GM23338 (cell line): ENCODE measurements around the gene GRK5.

Experiments
- EZH2 ChIP-seq: fragments of 200-600 bp; sonication (generic); IDR thresholded peaks from one replicate; pipeline ENCODE4 v1.8.0; 2017; ENCODE audit warnings: antibody characterized with exemption, mild to moderate bottlenecking, low read depth; ENCODE audit not compliant: unreplicated experiment
- JUNB ChIP-seq: IDR thresholded peaks from one replicate; pipeline ENCODE4 v1.6.1; 2016; ENCODE audit warnings: antibody characterized with exemption; ENCODE audit not compliant: unreplicated experiment
- POLR2AphosphoS5 ChIP-seq: IDR thresholded peaks from 2 replicates; pipeline ENCODE4 v1.6.1; 2016; ENCODE audit warnings: antibody characterized with exemption, low read depth
- ZNF114 ChIP-seq: fragments of 250-450 bp; sonication (Bioruptor Pico); IDR thresholded peaks from 2 replicates; pipeline ENCODE4 v1.5.0; 2020; ENCODE audit warnings: mild to moderate bottlenecking, moderate library complexity
- ZNF331 ChIP-seq: fragments of 250-450 bp; sonication (Bioruptor Pico); IDR thresholded peaks from 2 replicates; pipeline ENCODE4 v1.5.0; 2020; ENCODE audit warnings: low read depth, mild to moderate bottlenecking, moderate library complexity
- TF ChIP-seq, protein P1 (sequence below): IDR thresholded peaks from one replicate; pipeline ENCODE4 v1.6.1; 2018; ENCODE audit warnings: antibody characterized with exemption; ENCODE audit not compliant: unreplicated experiment
- TF ChIP-seq, protein P2 (sequence below), 2 experiments: fragments of 200-600 bp in 1 of 2; sonication (generic) in 1 of 2; conservative IDR thresholded peaks; 2 replicates each; pipeline versions ENCODE4 v1.5.1 to v1.6.1; 2016 to 2017; ENCODE audit warnings: antibody characterized with exemption in 2 of 2, low read depth in 2 of 2, mild to moderate bottlenecking in 2 of 2, moderate library complexity in 1 of 2

DNA sequence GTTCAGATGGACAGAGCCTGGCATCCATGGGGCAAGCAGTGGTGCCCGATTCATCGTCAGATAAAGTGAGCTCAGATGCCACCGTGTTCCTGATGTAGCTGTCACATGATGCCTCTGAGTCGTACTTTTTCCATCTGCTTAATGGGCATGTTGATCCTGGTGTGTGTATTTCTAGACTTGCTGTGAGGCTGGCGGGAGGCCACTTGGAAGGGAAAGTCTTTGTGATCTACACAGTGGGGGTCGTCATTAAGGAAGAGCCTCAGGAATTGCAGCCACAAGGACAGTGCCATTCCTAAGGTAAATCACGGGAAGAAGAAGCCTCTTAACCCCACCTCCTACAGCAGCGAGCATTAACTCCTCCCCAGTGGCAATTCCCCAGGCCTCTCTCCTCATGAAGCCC, 272.2 kb downstream of the GRK5 start:
- no peak for TF ChIP-seq POLR2AphosphoS5
- TF ChIP-seq, protein P1, sequence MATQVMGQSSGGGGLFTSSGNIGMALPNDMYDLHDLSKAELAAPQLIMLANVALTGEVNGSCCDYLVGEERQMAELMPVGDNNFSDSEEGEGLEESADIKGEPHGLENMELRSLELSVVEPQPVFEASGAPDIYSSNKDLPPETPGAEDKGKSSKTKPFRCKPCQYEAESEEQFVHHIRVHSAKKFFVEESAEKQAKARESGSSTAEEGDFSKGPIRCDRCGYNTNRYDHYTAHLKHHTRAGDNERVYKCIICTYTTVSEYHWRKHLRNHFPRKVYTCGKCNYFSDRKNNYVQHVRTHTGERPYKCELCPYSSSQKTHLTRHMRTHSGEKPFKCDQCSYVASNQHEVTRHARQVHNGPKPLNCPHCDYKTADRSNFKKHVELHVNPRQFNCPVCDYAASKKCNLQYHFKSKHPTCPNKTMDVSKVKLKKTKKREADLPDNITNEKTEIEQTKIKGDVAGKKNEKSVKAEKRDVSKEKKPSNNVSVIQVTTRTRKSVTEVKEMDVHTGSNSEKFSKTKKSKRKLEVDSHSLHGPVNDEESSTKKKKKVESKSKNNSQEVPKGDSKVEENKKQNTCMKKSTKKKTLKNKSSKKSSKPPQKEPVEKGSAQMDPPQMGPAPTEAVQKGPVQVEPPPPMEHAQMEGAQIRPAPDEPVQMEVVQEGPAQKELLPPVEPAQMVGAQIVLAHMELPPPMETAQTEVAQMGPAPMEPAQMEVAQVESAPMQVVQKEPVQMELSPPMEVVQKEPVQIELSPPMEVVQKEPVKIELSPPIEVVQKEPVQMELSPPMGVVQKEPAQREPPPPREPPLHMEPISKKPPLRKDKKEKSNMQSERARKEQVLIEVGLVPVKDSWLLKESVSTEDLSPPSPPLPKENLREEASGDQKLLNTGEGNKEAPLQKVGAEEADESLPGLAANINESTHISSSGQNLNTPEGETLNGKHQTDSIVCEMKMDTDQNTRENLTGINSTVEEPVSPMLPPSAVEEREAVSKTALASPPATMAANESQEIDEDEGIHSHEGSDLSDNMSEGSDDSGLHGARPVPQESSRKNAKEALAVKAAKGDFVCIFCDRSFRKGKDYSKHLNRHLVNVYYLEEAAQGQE, result no peak
- TF ChIP-seq EZH2, result no peak
- TF ChIP-seq, protein P2, sequence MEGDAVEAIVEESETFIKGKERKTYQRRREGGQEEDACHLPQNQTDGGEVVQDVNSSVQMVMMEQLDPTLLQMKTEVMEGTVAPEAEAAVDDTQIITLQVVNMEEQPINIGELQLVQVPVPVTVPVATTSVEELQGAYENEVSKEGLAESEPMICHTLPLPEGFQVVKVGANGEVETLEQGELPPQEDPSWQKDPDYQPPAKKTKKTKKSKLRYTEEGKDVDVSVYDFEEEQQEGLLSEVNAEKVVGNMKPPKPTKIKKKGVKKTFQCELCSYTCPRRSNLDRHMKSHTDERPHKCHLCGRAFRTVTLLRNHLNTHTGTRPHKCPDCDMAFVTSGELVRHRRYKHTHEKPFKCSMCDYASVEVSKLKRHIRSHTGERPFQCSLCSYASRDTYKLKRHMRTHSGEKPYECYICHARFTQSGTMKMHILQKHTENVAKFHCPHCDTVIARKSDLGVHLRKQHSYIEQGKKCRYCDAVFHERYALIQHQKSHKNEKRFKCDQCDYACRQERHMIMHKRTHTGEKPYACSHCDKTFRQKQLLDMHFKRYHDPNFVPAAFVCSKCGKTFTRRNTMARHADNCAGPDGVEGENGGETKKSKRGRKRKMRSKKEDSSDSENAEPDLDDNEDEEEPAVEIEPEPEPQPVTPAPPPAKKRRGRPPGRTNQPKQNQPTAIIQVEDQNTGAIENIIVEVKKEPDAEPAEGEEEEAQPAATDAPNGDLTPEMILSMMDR (conservative IDR thresholded peaks at IDR 0.05; ENCODE audit: low read depth in 2 of 2), result no peak
- TF ChIP-seq ZNF114 (CRISPR knock-in tag), result no peak
- no peak for TF ChIP-seq JUNB
- TF ChIP-seq ZNF331 (CRISPR knock-in tag), result no peak
